SKM-1 treated with dmso at 0.1 percent for 144 hours (cell line): ENCODE measurements around the gene APBA2.
A peak's percentile ranks its signal among the peaks of the same experiment; 100 is the strongest.

ENCODE experiments used
- DNase-seq: peaks from one replicate; lab custom pipeline; 2025; ENCODE audit not compliant: unreplicated experiment; lab: John Stamatoyannopoulos, UW

APBA2 gene

DNA sequence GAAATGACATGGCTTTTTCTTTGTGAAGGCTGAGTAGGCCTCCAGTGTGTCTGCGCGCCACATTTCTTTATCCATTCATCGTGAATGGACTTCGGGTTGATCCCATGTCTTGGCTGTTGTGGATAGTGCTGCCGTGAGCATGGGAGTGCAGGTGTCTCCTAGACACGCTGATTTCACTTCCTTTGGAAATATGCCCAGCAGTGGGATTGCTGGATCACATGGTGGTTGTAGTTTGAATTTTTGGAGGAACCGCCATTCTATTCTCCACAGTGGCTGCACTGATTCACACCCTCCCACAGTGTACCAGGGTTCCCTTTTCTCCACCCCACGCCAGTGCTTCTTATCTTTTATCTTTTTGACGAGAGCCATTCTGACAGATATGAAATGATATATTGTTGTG is 212.2 kb downstream of the APBA2 start:
- DNase-seq, result no peak

DNA sequence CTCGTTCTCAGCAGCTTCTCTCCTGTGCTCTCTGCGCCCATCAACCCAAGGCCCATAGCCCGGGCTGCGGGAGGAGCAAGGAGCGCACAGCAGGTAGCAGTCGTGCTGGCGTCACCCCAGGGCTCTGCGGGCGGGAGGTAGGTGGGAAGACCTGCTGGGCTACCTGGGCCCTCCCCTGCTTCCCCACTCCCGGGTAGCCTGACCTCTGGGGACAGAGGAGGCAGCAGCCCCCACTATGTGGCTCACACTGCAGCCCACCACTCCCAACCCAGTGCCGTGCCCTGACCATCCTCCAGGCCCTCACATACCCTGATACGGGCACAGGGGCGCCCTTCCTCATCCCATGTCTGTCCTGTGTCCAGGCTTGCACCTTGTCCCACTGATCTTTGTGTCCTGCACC is 212.9 kb downstream of the APBA2 start:
- no peak for DNase-seq

DNA sequence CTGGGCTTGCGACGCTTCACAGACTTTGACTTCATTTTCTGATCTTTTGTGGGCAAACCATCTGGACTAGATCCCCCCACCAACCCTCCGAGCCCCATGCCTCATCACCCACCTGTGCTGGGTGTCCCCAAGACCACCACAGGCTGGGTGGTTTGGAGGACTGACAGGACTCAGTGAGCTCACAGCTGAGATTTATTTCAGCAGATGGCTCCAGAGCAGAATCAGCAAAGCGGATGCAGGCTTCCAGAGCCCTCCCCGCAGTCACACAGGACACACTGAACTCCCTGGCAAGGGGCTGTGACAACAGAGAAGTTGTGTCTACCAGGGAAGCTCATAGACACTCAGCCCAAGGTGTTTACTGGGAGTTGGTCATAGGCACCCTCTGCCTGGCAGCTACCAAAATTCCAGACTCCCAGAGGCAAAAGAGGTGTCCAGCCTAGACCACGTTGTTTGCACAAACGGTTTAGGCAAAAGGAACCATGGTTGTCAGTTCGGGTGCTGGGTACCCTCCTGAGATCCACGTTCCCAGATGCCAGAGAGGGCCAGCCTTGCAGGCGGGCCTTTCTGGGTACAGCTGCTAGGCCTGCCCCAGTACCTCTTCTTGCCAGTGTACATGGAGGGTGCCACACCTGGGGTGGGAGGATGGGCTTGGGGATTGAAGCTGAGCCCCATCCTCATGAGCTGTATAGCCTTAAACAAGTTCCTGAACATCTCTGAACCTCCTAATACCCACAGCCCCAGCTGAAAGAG is 213.5 kb downstream of the APBA2 start:
- no peak for DNase-seq

DNA sequence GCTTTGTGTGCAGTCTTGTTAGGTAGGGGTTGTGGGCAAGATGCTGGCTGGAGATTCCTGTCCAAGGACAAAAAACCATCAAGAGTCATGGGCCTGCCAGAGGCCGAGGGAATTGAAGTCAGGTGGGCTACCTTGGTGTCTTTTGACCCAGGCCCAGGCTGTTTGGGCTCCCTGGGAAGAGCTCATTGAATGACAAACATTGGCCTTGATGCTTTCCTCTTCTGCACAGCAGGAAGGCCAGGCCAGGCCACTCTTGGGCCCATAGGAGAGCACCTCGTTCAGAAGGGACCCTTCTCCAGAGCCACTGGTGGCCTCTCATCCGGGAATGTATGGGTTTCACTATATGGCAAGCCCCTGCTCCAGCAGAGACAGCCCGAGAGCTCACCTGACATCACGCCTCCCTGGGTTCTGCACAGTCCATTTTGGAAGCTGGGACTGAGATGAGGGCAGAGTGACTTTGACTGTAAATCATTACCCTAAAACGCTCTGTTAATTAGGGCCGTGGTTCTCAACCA is 214.8 kb downstream of the APBA2 start:
- no peak for DNase-seq

DNA sequence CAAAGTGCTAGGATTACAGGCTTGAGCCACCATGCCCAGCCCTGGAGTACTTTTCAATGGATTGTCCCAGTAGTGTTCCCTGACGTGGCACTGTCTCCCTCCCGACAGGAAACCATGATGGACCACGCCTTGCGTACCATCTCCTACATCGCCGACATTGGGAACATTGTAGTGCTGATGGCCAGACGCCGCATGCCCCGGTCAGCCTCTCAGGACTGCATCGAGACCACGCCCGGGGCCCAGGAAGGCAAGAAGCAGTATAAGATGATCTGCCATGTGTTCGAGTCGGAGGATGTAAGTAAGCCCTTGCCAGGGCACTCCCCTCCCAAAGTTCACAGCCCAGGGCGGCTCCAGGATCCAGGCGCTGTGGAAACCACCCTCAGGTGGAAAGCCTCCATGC is 215.7 kb downstream of the APBA2 start:
- DNase-seq, result no peak

DNA sequence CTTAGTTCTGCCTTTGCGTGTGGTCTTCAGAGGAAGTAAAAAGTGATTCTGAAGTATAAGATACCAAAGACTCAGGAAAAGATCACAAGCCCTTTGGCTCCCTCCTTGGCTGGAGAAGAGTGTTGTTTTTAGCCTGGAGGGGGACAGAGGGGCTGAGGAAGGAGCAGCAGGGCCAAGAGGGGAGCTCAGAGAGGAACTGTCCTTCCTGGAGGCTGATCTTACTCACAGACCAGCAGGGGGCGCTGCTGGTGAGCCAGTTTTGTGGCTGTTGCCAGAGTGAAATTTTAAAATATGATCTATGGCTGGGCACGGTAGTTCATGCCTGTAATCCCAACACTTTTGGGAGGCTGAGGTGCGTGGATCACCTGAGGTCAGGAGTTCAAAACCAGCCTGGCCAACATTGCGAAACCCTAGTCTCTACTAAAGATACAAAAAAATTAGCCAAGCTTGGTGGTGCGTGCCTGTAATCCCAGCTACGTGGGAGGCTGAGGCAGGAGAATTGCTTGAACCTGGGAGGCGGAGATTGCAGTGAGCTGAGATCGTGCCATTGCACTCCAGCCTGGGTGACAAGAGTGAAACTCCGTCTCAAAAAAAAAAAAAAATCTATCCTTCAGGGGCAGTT is 216.5 kb downstream of the APBA2 start:
- peak; percentile 49 for DNase-seq

DNA sequence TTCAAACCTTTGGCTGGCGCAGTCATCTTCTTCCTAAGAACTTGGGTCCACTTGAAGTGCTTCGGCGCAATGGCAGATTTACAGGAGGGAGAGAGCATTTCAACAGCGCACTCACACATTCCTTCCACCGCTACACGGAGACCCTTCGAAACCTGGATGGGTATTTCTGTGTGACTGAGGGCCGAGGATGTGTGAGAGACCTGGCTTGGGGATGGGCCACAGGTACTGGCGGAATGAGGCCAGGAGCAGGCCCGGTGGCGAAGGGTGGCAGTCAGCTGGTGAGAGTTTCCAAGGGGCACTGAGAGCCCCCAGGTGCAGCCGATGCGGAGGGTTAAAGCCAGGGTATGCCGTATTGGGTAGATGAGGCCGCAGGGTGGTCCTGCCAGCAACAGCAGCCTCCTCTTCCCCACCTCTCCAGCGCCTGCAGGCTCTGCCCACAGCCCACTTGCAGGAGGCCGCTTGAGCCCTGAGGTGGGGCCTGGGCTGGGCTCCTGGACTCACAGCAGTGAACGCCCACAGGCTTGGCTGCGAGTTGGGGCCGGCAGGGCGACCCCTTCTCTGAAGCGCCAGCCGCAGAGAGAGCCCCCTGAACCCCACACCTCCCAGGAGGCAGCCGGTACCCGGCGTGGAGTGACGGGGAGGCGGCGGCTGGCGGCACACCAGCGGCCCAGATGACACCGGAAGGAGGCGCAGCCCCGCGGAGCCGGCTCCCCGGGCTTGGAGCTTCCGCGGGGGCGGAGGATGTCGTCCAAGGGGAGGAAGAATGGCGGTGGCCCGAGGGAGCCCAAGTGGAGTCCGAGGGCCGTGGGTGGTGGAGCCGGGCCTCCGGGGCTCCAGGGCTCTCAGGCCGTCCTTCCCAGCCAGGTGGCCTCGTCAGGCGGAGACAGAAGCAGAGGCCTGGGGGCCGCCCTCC is 217.4 kb downstream of the APBA2 start:
- no peak for DNase-seq

DNA sequence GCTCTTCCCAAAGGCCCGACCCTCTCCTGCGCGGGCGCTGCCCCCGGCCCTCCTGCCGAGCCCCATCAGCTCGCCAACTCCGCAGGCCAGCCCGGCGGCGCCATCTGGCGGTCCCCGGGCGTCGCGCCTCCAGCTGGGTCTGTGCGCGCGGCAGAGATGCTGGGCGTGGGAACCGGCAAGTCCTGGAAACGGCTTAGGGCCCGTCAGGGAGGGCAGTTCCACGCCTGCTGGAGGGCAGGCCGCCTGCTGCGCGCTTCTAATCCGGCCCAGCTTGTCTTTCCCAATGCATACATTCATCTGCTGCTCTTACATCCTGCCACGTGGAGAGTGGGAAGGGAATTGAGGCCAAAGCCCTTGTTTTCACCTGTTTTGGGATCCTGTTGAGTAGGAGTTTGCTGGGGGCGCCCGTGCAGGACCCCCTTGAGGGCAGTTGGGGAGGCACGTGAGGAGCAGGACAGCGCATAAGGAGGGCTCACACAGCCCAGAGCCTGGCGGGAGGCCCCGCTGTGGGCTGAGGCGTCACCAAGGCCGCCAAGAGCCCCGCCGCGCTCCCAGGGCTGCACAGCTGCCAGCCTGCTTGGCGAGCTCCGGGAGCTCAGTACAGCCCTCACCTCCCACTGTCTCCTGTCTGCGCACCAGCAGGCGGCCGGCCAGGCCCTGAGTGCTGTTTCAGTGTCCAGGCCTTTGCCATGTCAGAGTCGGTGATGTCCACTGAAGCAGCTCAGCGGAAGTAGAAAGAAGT is 218.2 kb downstream of the APBA2 start:
- no peak for DNase-seq

DNA sequence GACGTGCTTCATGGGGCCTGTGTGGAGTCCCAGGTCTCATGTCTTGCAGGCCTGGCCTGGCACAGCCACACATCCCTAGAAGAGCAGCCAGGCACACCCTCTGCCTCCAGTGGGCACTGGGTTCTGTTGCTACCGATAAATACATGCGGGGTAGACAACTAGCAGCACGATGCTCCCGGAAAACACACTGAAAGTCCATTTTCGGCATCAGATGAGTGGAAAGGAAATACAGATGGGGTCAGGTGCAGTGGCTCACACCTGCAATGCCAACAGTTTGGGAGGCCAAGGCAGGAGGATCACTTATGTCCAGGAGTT is 218.7 kb downstream of the APBA2 start:
- no peak for DNase-seq

DNA sequence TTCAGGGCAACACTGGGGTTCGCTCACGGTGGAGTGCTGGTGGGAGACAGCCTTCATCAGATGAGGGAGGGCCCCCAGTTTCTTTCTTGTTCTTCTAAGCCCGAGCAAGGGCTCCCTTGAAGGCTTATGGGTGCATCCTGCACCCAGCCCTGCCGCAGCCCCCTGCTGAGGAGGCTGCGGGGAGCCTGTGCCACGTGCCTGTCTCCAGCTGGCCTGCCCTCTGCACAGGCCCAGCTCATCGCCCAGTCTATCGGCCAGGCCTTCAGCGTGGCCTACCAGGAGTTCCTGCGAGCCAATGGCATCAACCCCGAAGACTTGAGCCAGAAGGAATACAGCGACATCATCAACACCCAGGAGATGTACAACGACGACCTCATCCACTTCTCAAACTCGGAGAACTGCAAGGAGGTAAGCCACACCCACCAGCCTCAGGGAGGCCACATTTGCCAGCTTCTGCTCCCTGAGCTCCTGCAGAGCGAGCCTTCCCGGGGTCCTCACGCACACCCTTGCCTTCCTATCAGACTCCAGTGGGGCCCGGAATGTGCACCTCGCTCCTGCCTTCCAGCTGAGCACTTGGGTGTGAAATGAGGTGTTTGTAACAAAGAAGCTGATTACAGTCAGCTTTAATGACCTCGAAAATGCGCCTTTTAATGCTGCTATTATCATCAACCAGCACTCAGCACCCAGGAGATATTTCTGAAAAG is 219.5 kb downstream of the APBA2 start:
- DNase-seq, result no peak

DNA sequence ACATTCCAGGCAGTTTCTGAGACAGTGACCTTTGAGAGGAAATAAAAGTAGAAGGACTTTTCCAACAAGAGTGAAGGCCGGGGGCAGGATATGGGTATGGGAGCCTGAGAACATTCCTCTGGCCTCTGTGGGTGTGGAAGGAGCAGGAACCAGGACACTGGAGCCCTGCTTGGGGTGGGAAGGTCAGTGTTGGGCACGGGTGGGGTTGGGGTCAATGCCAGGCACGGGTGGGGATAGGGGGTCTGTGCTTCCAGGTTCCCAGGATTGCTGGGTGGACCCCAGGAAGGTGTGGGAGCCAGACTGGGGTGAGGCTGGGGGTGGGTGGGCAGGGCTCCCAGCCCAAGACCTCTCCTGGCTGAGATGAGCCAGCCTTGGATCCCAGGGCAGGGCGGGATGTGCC is 220.3 kb downstream of the APBA2 start:
- DNase-seq, result no peak

DNA sequence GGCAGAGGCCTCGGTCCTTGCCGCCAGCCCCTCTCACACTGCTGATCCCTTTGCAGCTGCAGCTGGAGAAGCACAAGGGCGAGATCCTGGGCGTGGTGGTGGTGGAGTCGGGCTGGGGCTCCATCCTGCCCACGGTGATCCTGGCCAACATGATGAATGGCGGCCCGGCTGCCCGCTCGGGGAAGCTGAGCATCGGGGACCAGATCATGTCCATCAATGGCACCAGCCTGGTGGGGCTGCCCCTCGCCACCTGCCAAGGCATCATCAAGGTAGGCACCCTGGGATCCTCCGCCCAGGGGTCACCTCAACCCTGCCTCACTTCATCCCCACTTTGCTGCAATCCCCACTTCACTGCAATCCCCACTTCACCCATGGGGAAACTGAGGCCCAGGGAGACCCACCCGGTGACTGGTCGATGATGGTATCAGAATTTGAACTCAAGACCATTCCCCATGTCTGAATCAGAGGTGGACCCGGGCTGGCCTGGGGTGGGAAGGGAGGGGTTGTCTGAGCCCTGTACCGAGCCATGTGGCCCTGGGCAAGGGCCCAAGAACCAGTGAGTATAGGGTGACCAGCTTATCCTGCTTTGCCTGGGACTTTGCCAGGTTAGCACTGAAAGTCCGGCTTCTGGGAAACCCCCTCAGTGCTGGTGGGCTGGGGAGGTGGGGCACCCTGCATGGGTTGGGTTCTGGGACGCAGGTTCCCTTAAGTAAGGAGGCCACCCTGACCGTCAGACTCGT is 220.9 kb downstream of the APBA2 start:
- no peak for DNase-seq

DNA sequence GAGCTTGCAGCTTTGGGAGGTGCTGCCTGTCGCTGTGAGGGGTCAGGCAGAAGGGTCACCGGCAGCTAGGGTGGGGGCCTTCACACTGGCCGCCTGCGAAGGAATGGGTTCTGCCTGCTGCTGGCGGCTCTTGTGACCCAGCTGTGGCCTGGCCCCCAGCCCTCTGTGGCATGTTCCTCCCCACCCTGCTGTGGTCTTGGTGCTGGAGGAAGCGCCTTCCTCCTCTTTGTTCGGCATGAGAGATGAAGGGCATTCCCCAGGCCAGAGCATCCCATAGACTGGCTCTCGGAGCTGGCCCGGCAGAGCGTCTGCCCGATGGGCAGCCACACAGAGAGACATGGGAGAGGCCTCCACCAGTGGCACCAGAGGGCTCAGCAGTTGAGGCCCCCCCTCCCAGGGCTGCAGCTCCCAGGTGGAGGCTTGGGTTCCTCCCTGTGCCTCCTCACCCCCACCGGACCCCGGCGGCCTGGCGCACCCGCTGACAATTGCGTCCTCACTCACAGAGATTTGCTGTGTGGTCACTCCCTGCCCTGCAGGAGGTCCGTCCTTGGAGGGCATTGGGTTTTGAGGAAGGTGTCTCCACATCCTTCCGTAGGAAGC is 221.6 kb downstream of the APBA2 start:
- no peak for DNase-seq

DNA sequence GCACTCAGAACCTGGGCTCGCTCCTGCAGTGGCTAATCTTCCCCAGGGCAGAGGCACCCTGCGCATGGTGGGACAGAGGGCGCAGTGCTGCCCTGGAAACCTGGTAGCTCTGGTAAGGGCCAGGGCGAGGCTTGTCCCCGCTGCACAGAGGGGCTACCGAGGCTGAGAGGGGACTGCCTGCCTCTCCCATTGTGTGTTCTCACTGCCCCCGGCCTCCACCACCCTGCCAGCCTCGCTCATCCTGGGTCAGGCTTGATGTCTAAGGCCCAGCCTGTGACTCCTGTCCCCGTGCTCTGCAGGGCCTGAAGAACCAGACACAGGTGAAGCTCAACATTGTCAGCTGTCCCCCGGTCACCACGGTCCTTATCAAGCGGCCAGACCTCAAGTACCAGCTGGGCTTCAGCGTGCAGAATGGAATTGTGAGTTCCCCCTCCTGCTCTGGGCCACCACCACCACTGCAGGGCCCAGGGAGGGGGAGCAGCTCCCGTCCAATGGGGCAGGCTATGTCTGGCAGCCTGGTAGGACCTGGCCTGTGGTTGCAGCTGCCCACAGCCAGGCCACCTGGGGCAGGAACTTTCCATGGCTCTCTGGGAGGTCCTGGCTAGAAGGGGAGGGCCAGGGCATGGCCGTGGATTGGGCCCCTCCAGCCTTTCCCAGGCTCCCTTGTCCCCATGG is 222.3 kb downstream of the APBA2 start:
- no peak for DNase-seq

DNA sequence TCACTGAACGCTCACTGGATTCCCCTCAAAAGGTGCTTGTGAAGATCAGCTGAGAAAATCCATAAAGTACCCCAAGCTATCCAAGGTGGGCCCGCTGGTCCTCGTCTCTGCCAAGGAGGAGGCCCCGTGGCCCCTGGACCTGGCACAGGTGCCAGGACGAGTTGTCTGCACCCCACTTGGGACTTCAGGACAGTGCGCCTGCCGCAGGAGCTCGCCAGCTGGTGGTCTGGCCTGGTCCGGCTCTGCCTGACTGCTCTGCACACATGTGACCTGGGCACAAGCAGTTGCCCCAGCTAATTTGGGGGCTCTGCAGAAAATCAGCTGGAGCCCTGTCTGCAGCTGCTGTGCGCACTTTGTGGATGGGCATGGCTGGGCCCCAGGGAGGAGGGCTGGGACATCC is 224.0 kb downstream of the APBA2 start:
- DNase-seq, result no peak

DNA sequence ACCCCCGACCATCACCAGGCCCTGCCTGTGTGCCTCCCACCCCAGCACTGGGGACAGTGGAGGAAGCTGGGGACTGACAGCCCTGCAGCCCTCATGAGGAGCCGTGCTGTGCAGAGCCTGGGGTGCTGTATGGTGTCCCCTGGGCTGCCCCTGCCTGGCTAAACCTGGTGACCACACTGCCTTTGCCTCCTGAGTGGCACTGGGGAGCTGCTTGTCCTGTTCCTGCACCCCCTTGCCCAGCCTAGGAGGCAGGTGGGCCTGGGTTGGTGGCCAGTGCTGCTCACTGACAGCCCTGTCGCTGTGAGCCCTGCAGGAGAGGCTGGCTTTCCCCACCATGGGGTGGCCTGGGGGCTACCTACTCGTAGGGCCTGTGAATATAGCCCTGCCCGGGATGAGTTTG is 224.4 kb downstream of the APBA2 start:
- DNase-seq, result no peak

DNA sequence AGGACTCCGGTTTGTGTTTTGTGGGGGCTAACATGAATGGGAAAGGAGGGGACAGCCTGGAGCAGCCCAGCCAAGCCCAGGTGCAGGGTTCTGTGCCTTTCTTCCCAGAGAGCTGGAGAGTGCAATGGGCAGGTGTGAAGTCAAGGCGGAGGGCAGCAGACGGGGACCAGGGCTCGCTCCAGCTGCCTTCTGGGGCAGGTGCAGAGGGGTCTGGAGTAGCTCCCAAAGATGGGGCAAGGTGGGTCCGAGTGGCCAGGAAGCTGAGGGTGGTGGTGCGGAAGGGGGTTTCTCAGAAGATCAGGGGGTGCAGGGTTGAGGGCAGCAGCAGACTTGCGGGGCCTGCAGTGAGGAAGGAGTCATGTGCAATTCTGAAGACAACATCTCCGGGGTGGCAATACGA is 225.0 kb downstream of the APBA2 start:
- DNase-seq, result no peak

DNA sequence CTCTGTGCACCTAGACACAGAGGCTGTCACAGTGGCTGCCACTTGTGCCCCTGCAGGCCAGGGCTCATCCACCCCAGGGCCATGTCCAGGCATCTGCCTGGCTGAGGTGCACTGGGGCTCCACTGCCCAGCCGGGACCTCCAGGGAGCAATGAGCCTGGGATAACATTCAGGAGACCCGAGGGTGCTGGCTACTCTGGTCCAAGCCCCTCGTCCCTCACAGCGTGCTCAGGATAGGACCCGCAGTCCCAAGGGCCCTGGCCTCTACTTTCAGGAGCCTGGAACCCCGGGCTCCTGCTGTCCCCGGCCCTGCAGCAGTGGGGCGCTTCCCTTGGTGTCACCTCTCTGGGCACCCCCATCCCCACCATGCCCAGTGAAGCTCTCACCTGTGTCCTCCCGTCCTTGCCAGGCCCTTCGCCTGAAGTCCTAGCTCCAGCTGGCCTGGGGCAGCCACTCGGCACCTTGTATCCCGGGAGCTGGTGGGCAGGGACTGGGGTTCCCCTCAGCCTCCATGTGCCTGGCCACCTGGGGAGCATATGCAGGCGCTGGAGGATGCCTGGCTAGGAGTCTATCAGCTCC is 226.0 kb downstream of the APBA2 start:
- DNase-seq, result no peak
